HL-60 (cell line): ENCODE measurements around the gene PIGX.
"Not testable (repeated sequence)": the region's sequence is repeated elsewhere in the genome, so short reads cannot be mapped to it uniquely, and the experiment has no call there.

ENCODE experiments used
- DNase-seq, 2 experiments: peaks; one replicate each; pipeline ENCODE4 v3.0.0-alpha.2; 2010 to 2020; ENCODE audit warnings: low read depth in 1 of 2, low spot score in 1 of 2
- H3K27ac ChIP-seq: fragments of 250-450 bp; sonication (Bioruptor Pico); replicated peaks from 2 replicates; pipeline ENCODE4 v1.5.1; 2020; ENCODE audit warnings: mild to moderate bottlenecking, moderate library complexity
- H3K27me3 ChIP-seq: fragments of 250-450 bp; sonication (Bioruptor Pico); 2 replicates; pipeline ENCODE4 v1.5.1; 2021; ENCODE audit warnings: mild to moderate bottlenecking, moderate library complexity; ENCODE audit not compliant: insufficient read depth, poor library complexity, severe bottlenecking
- H3K4me3 ChIP-seq: replicated peaks from 2 replicates; pipeline ENCODE4 v1.5.1; 2011; ENCODE audit warnings: mild to moderate bottlenecking, control low read depth, low read length; ENCODE audit not compliant: insufficient read depth
- CTCF ChIP-seq: IDR thresholded peaks from one replicate; pipeline ENCODE4 v1.5.1; 2011; ENCODE audit warnings: low read length, control low read depth, inconsistent platforms; ENCODE audit not compliant: insufficient read depth
- GABPA ChIP-seq: IDR thresholded peaks from 2 replicates; pipeline ENCODE4 v1.6.1; 2012; ENCODE audit warnings: low read depth
- POLR2AphosphoS5 ChIP-seq: IDR thresholded peaks from 2 replicates; pipeline ENCODE4 v1.6.1; 2012; ENCODE audit warnings: low read depth
- REST ChIP-seq: IDR thresholded peaks from 2 replicates; pipeline ENCODE4 v1.6.1; 2012; ENCODE audit warnings: low read depth; ENCODE audit not compliant: insufficient replicate concordance
- SPI1 ChIP-seq: IDR thresholded peaks from 2 replicates; pipeline ENCODE4 v1.6.1; 2012; ENCODE audit warnings: low read depth, mild to moderate bottlenecking, borderline replicate concordance

The PIGX gene

GRCh38 chr3:196712514-196713413, 587 bp downstream of the PIGX start:
- no peak for TF ChIP-seq POLR2AphosphoS5
- no peak for TF ChIP-seq SPI1
- TF ChIP-seq CTCF = no peak
- TF ChIP-seq REST = no peak
- TF ChIP-seq GABPA = no peak
- H3K27me3 ChIP-seq = no peaks in the 10 kb centered on the region
- peak in 1 of 2 experiments; percentile 36 for DNase-seq
- H3K27ac ChIP-seq = peak overlapping the region; percentile 87
- peak overlapping the region; percentile 98 for H3K4me3 ChIP-seq

GRCh38 chr3:196717162-196717561, 5.0 kb downstream of the PIGX start:
- not testable (repeated sequence) for H3K27ac ChIP-seq, H3K4me3 ChIP-seq, DNase-seq, H3K27me3 ChIP-seq

- Histone ChIP-seq H3K4me3 (no peak overlapping the region), H3K27ac (no peak overlapping the region), H3K27me3 (no peaks in the 10 kb centered on the region)
- TF ChIP-seq POLR2AphosphoS5 (no peak), REST (no peak), GABPA (no peak), CTCF (no peak), SPI1 (no peak)
- no peak for DNase-seq
These were observed 8.9 kb downstream of the PIGX start for GRCh38 chr3:196721097-196721496.

GRCh38 chr3:196726788-196727675, 14.9 kb downstream of the PIGX start:
- TF ChIP-seq POLR2AphosphoS5 (no peak), REST (no peak), CTCF (no peak), SPI1 (no peak), GABPA (no peak)
- Histone ChIP-seq H3K4me3 (no peak overlapping the region), H3K27ac (no peak overlapping the region), H3K27me3 (no peaks in the 10 kb centered on the region)
- DNase-seq = no peak
